ENCODE data around the gene CBR1.

Gene CBR1

GRCh38 chr21:36104317-36105300, 34.8 kb downstream of the CBR1 start:
- H3K4me3 ChIP-seq: no peak overlapping the region
- TF ChIP-seq POLR2AphosphoS5 (IDR thresholded peaks at IDR 0.05; ENCODE audit: borderline replicate concordance, low read depth, low read length): no peak
- no peak for TF ChIP-seq EZH2 (IDR thresholded peaks at IDR 0.05)
- TF ChIP-seq FOXP2 (optimal IDR thresholded peaks at IDR 0.05; ENCODE audit: control extremely low read depth, extremely low read length, insufficient read depth): no peak
- DNase-seq (ENCODE audit: low read depth, low spot score): no peak
- no peaks in the 10 kb centered on the region for H3K9me3 ChIP-seq (ENCODE audit: low read depth, low read length)
- H3K36me3 ChIP-seq (ENCODE audit: insufficient read depth, low read length): no peaks in the 10 kb centered on the region
- H3K27ac ChIP-seq: no peak overlapping the region
- no peak overlapping the region for H3K9ac ChIP-seq (ENCODE audit: insufficient read length)

DNA sequence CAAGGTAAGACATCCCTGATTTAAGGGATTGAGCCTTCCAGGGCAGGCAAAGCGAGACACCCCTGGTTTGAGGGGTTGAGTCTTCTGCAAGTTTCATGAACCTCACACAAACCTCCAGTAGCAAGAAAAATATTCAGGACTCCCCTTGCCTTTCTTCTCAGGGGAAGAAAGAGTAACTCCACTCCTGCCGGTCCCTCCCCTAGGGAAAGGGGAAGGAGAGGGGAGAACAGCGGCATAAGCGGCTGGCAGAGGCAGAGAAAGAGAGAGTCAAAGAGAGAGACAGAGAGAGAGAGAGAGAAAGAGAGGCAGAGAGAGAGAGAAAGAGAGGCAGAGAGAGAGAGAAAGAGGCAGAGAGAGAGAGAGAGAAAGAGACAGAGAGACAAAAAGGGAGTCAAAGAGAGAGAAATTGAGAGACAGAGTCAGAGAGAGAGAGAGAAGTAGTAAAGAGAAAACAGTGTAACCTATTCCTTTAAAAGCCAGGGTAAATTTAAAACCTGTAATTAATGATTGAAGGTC, 35.6 kb downstream of the CBR1 start:
- no peak for DNase-seq (ENCODE audit: low read depth, low spot score)
- TF ChIP-seq EZH2 (IDR thresholded peaks at IDR 0.05): no peak
- no peak for TF ChIP-seq FOXP2 (optimal IDR thresholded peaks at IDR 0.05; ENCODE audit: control extremely low read depth, extremely low read length, insufficient read depth)
- TF ChIP-seq POLR2AphosphoS5 (IDR thresholded peaks at IDR 0.05; ENCODE audit: borderline replicate concordance, low read depth, low read length): no peak
- Histone ChIP-seq H3K36me3 (ENCODE audit: insufficient read depth, low read length) (no peaks in the 10 kb centered on the region), H3K27ac (no peak overlapping the region), H3K9ac (ENCODE audit: insufficient read length) (no peak overlapping the region), H3K9me3 (ENCODE audit: low read depth, low read length) (no peaks in the 10 kb centered on the region), H3K4me3 (no peak overlapping the region)

DNA sequence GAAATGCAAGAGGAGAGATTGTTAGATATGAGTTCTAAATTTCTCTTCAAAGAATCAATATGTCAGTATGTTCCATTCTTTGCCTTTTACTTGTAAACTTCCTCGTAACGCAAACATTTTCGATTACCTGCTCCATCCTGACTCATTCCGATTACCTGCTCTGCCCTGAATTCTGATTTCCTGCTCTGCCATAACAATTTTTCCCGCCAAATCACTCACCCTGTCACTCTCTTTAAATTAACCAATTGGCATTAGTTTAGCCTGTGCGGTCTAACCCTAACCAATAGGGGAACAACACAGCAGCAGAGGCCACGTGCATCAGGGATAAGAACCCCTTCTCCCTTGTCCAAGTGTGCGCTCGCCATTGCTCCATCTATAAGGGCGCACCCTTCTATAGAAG, 40.0 kb downstream of the CBR1 start:
- Histone ChIP-seq H3K4me3 (no peak overlapping the region), H3K36me3 (ENCODE audit: insufficient read depth, low read length) (no peaks in the 10 kb centered on the region), H3K9ac (ENCODE audit: insufficient read length) (no peak overlapping the region), H3K9me3 (ENCODE audit: low read depth, low read length) (no peaks in the 10 kb centered on the region), H3K27ac (no peak overlapping the region)
- DNase-seq (ENCODE audit: low read depth, low spot score): no peak
- TF ChIP-seq FOXP2 (optimal IDR thresholded peaks at IDR 0.05; ENCODE audit: control extremely low read depth, extremely low read length, insufficient read depth) (no peak), POLR2AphosphoS5 (IDR thresholded peaks at IDR 0.05; ENCODE audit: borderline replicate concordance, low read depth, low read length) (no peak), EZH2 (IDR thresholded peaks at IDR 0.05) (no peak)

DNA sequence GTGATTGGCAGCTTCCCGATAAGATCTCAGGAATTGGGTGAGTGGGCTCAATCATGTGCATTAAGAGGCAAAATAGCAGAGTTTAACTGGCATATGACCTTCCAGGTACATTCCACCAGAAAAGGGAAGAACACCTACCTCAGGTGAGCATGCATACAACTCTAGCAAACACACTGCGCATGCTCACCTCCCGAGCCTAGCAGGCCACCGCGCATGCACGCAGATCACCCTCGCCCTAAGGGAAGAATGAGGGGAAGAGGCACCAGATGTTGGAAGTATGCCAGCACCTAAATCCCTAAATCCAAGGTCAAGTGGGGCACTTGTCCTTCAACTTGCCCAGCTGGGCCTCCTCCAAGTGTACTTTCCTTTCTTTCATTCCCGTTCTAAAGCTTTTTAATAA, 41.4 kb downstream of the CBR1 start:
- H3K9me3 ChIP-seq (ENCODE audit: low read depth, low read length): no peaks in the 10 kb centered on the region
- no peak for TF ChIP-seq FOXP2 (optimal IDR thresholded peaks at IDR 0.05; ENCODE audit: control extremely low read depth, extremely low read length, insufficient read depth)
- TF ChIP-seq POLR2AphosphoS5 (IDR thresholded peaks at IDR 0.05; ENCODE audit: borderline replicate concordance, low read depth, low read length): no peak
- TF ChIP-seq EZH2 (IDR thresholded peaks at IDR 0.05): no peak
- H3K36me3 ChIP-seq (ENCODE audit: insufficient read depth, low read length): no peaks in the 10 kb centered on the region
- H3K9ac ChIP-seq (ENCODE audit: insufficient read length): no peak overlapping the region
- H3K4me3 ChIP-seq: no peak overlapping the region
- no peak overlapping the region for H3K27ac ChIP-seq
- no peak for DNase-seq (ENCODE audit: low read depth, low spot score)

GRCh38 chr21:36113647-36114428, 44.0 kb downstream of the CBR1 start:
- no peak for TF ChIP-seq POLR2AphosphoS5 (IDR thresholded peaks at IDR 0.05; ENCODE audit: borderline replicate concordance, low read depth, low read length)
- TF ChIP-seq EZH2 (IDR thresholded peaks at IDR 0.05): no peak
- TF ChIP-seq FOXP2 (optimal IDR thresholded peaks at IDR 0.05; ENCODE audit: control extremely low read depth, extremely low read length, insufficient read depth): no peak
- Histone ChIP-seq H3K9ac (ENCODE audit: insufficient read length) (no peak overlapping the region), H3K27ac (no peak overlapping the region), H3K4me3 (no peak overlapping the region), H3K9me3 (ENCODE audit: low read depth, low read length) (no peaks in the 10 kb centered on the region), H3K36me3 (ENCODE audit: insufficient read depth, low read length) (no peaks in the 10 kb centered on the region)
- no peak for DNase-seq (ENCODE audit: low read depth, low spot score)

DNA sequence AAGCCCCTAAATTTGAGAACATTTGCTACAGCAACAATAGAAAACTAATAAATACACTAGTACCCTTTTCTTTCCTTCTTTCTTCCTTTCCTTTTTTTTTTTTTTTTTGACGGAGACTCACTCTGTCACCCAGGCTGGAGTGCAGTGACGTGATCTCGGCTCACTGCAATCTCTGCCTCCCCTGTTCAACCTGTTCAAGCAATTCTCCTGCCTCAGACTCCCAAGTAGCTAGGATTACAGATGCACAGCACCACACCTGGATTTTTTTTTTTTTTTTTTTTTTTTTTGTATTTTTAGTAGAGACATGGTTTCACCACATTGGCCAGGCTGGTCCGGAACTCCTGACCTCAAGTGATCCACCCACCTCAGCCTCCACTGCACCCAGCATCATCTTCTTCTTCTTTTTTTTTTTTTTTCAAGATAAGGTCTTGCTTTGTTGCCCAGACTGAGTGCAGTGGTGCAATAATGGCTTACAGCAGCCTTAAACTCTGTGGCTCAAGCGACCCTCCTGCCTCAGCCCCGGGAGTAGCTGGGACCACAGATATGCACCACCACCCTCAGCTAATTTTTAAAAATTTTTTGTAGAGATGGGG, 45.4 kb downstream of the CBR1 start:
- Histone ChIP-seq H3K36me3 (ENCODE audit: insufficient read depth, low read length) (no peaks in the 10 kb centered on the region), H3K4me3 (no peak overlapping the region), H3K9ac (ENCODE audit: insufficient read length) (no peak overlapping the region), H3K9me3 (ENCODE audit: low read depth, low read length) (no peaks in the 10 kb centered on the region), H3K27ac (no peak overlapping the region)
- DNase-seq (ENCODE audit: low read depth, low spot score): no peak
- TF ChIP-seq FOXP2 (optimal IDR thresholded peaks at IDR 0.05; ENCODE audit: control extremely low read depth, extremely low read length, insufficient read depth): no peak
- no peak for TF ChIP-seq EZH2 (IDR thresholded peaks at IDR 0.05)
- no peak for TF ChIP-seq POLR2AphosphoS5 (IDR thresholded peaks at IDR 0.05; ENCODE audit: borderline replicate concordance, low read depth, low read length)

DNA sequence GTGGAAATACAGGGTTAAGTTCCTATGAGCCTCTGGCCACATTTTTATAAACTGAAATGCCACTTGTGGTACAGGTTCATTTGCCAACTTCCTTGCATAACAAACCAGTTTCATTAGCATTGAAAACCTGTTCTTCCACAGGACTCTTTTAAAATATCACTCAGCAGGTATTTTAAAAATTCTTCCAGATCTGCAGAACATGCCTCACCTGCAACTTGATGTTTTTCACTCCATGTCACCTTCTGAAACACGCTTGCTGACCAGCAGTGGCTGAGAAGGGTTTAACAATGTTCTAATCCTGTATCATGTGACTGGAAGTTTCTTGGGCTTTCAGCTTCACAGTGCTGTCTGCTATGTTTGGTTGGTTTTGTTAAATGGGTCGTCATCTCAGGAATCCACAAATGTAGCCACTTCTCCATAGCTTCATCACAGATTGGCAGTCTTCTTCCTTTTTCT, 47.5 kb downstream of the CBR1 start:
- Histone ChIP-seq H3K4me3 (no peak overlapping the region), H3K36me3 (ENCODE audit: insufficient read depth, low read length) (no peaks in the 10 kb centered on the region), H3K27ac (no peak overlapping the region), H3K9me3 (ENCODE audit: low read depth, low read length) (no peaks in the 10 kb centered on the region), H3K9ac (ENCODE audit: insufficient read length) (no peak overlapping the region)
- DNase-seq (ENCODE audit: low read depth, low spot score): no peak
- no peak for TF ChIP-seq FOXP2 (optimal IDR thresholded peaks at IDR 0.05; ENCODE audit: control extremely low read depth, extremely low read length, insufficient read depth)
- TF ChIP-seq EZH2 (IDR thresholded peaks at IDR 0.05): no peak
- TF ChIP-seq POLR2AphosphoS5 (IDR thresholded peaks at IDR 0.05; ENCODE audit: borderline replicate concordance, low read depth, low read length): no peak
